HCT116 (cell line): ENCODE data around the gene PACRGL. TPM values are rescaled to one million over a fixed set of nuclear protein-coding genes. Genes with fewer than 3 reads are reported as not detected.

Source experiments
- ATAC-seq: fragments of 200-7000 bp; cut with Tn5 transposase; 2 replicates; pipeline ENCODE4 v1.9.1; 2020; ENCODE audit warnings: mild to moderate bottlenecking, moderate library complexity
- BruUV-seq: library from RNA; stranded (reverse); fragments of 400-500 nt; replicated peaks from 2 replicates; lab custom pipeline; 2021; lab: Mats Ljungman, UMichigan
- CTCF ChIA-PET: fragments of 300-600 bp; sonication (Branson Sonifier 250); formaldehyde crosslinking; loops from one replicate; lab custom pipeline; 2021; ENCODE audit warnings: antibody characterized with exemption; lab: Charles Lee
- POLR2A ChIA-PET: fragments of 300-600, 350-600 bp; sonication (Branson Sonifier 250); formaldehyde crosslinking; loops from one replicate; lab custom pipeline; 2021; ENCODE audit warnings: antibody characterized with exemption; lab: Charles Lee
- RAD21 ChIA-PET, 2 experiments: fragments of 300-600 bp; sonication (Branson Sonifier 250); formaldehyde crosslinking; loops; one replicate each; lab custom pipeline; 2023; ENCODE audit warnings: low total read pairs in 2 of 2; ENCODE audit not compliant: uncharacterized antibody in 2 of 2, unreplicated experiment in 2 of 2, low non-redundant PET in 1 of 2; lab: Charles Lee
- DNase-seq: peaks from one replicate; pipeline ENCODE4 v3.0.0-alpha.2; 2010; ENCODE audit warnings: low read depth, low spot score
- H2AFZ ChIP-seq: fragments of 200-600 bp; shearing (Covaris generic), sonication (generic); 2 replicates; pipeline ENCODE4 v1.6.1; 2017; ENCODE audit warnings: low read depth, mixed run types, mixed read lengths, antibody characterized with exemption, low read length; ENCODE audit not compliant: poor library complexity, severe bottlenecking
- H3K27ac ChIP-seq: 2 replicates; pipeline ENCODE4 v1.5.1; 2012; ENCODE audit warnings: low read depth, low read length
- H3K27me3 ChIP-seq: fragments of 200-600 bp; sonication (generic); 2 replicates; pipeline ENCODE4 v1.6.1; 2016; ENCODE audit warnings: mixed run types, low read length, mixed read lengths; ENCODE audit not compliant: insufficient read depth
- H3K36me3 ChIP-seq, 2 experiments: fragments of 200-500 bp in 1 of 2; fragments of 200-600 bp in 1 of 2; sonication (Bioruptor generic) in 1 of 2; sonication (generic) in 1 of 2; 2 replicates each; pipeline versions ENCODE4 v1.5.1 to v1.6.1; 2014 to 2016; ENCODE audit warnings: low read length in 2 of 2, inconsistent platforms in 1 of 2, mixed read lengths in 1 of 2, mixed run types in 1 of 2; ENCODE audit not compliant: insufficient read depth in 2 of 2, control insufficient read depth in 1 of 2
- H3K4me1 ChIP-seq, 2 experiments: fragments of 200-600 bp in 1 of 2; sonication (generic) in 1 of 2; 2 replicates each; pipeline versions ENCODE4 v1.5.1 to v1.6.1; 2012 to 2017; ENCODE audit warnings: low read length in 2 of 2, inconsistent platforms in 1 of 2, mild to moderate bottlenecking in 1 of 2, mixed read lengths in 1 of 2, mixed run types in 1 of 2, moderate library complexity in 1 of 2; ENCODE audit not compliant: insufficient read depth in 2 of 2, control insufficient read depth in 1 of 2
- H3K4me2 ChIP-seq: fragments of 200-600 bp; sonication (generic); 2 replicates; pipeline ENCODE4 v1.6.1; 2017; ENCODE audit warnings: mixed run types, low read length, mixed read lengths
- H3K4me3 ChIP-seq, 2 experiments: fragments of 200-600 bp in 1 of 2; sonication (generic) in 1 of 2; replicated peaks in 1 of 2; 2 replicates each; pipeline ENCODE4 v1.5.1; 2011 to 2016; ENCODE audit warnings: low read length in 2 of 2, control low read depth in 1 of 2, low read depth in 1 of 2, mild to moderate bottlenecking in 1 of 2, mixed read lengths in 1 of 2, mixed run types in 1 of 2
- H3K79me2 ChIP-seq: fragments of 200-600 bp; sonication (generic); 2 replicates; pipeline ENCODE4 v1.6.1; 2017; ENCODE audit warnings: mild to moderate bottlenecking, mixed run types, low read length, moderate library complexity, mixed read lengths; ENCODE audit not compliant: insufficient read depth
- H3K9ac ChIP-seq: fragments of 200-600 bp; sonication (generic); 2 replicates; pipeline ENCODE4 v1.6.1; 2016; ENCODE audit warnings: low read length, mixed read lengths
- H3K9me2 ChIP-seq: fragments of 200-600 bp; sonication (generic), shearing (Covaris generic); 2 replicates; pipeline ENCODE4 v1.6.1; 2017; ENCODE audit warnings: mixed run types, mild to moderate bottlenecking, moderate library complexity; ENCODE audit not compliant: insufficient read depth
- H3K9me3 ChIP-seq, 2 experiments: fragments of 200-500 bp in 1 of 2; fragments of 200-600 bp in 1 of 2; sonication (Bioruptor generic) in 1 of 2; sonication (generic) in 1 of 2; 2 replicates each; pipeline ENCODE4 v1.6.1; 2014 to 2017; ENCODE audit warnings: low read length in 2 of 2, mixed read lengths in 2 of 2, inconsistent platforms in 1 of 2, low read depth in 1 of 2, mild to moderate bottlenecking in 1 of 2, mixed run types in 1 of 2, moderate library complexity in 1 of 2; ENCODE audit not compliant: control insufficient read depth in 1 of 2, insufficient read depth in 1 of 2
- H4K20me1 ChIP-seq: fragments of 200-600 bp; sonication (generic), shearing (Covaris generic); 2 replicates; pipeline ENCODE4 v1.6.1; 2017; ENCODE audit warnings: mixed run types, mild to moderate bottlenecking, moderate library complexity; ENCODE audit not compliant: insufficient read depth
- ATF3 ChIP-seq: IDR thresholded peaks from 2 replicates; pipeline ENCODE4 v1.6.1; 2012
- CBX3 ChIP-seq: IDR thresholded peaks from 2 replicates; pipeline ENCODE4 v1.6.1; 2012; ENCODE audit warnings: low read depth
- CTCF ChIP-seq, 3 experiments: fragments of 200-600 bp in 1 of 3; sonication (generic) in 1 of 3; IDR thresholded peaks in 2 of 3; conservative IDR thresholded peaks in 1 of 3; 2 replicates each; pipeline ENCODE4 v1.5.1; 2012 to 2017; ENCODE audit warnings: low read depth in 2 of 3, low read length in 2 of 3, antibody characterized with exemption in 1 of 3, borderline replicate concordance in 1 of 3, control low read depth in 1 of 3, mild to moderate bottlenecking in 1 of 3, mixed read lengths in 1 of 3, mixed run types in 1 of 3, moderate library complexity in 1 of 3; ENCODE audit not compliant: insufficient read depth in 1 of 3
- ELF1 ChIP-seq: IDR thresholded peaks from 2 replicates; pipeline ENCODE4 v1.6.1; 2012; ENCODE audit warnings: low read depth, borderline replicate concordance
- JUND ChIP-seq: IDR thresholded peaks from 2 replicates; pipeline ENCODE4 v1.6.1; 2012
- POLR2A ChIP-seq: IDR thresholded peaks from 2 replicates; pipeline ENCODE4 v1.7.0; 2011; ENCODE audit warnings: borderline replicate concordance; ENCODE audit not compliant: insufficient read depth, insufficient read length; ENCODE audit errors: extremely low read depth
- POLR2AphosphoS5 ChIP-seq: IDR thresholded peaks from 2 replicates; pipeline ENCODE4 v1.6.1; 2011; ENCODE audit warnings: mild to moderate bottlenecking, low read depth, low read length, moderate library complexity
- TCF7L2 ChIP-seq: IDR thresholded peaks from 2 replicates; pipeline ENCODE4 v1.7.0; 2011; ENCODE audit warnings: borderline replicate concordance, inconsistent platforms; ENCODE audit not compliant: insufficient read depth, insufficient read length; ENCODE audit errors: extremely low read depth
- YY1 ChIP-seq: IDR thresholded peaks from 2 replicates; pipeline ENCODE4 v1.6.1; 2011; ENCODE audit warnings: low read length, low read depth, moderate library complexity, mild to moderate bottlenecking; ENCODE audit not compliant: insufficient replicate concordance; ENCODE audit errors: extremely low read depth
- ZNF274 ChIP-seq: fragments of 200-500 bp; sonication (Bioruptor generic); IDR thresholded peaks from 2 replicates; pipeline ENCODE4 v1.6.1; 2014; ENCODE audit warnings: mild to moderate bottlenecking, low read depth, low read length, inconsistent platforms
- intact Hi-C: fragments of 100-400 bp; cut with micrococcal nuclease; formaldehyde crosslinking; loops from 2 replicates; pipeline ENCODE4 v1.10.0; 2022
- total RNA-seq: library from RNA; stranded (reverse); gene quantifications from one replicate; pipeline ENCODE4 v1.2.1, GENCODE V29; 2021; ENCODE audit not compliant: unreplicated experiment

Gene PACRGL
- total RNA-seq, 1 experiment from 2014 or later: 26.4 TPM

- Histone ChIP-seq H3K36me3 (no peaks in the 10 kb centered on the region), H3K9me3 (no peaks in the 10 kb centered on the region), H3K4me1 (no peaks in the 10 kb centered on the region), H3K9me2 (no peaks in the 10 kb centered on the region), H3K27me3 (peaks cover 65% of the 10 kb centered on the region), H3K9ac (no peak overlapping the region), H4K20me1 (no peaks in the 10 kb centered on the region), H3K79me2 (no peaks in the 10 kb centered on the region), H3K27ac (no peak overlapping the region), H3K4me3 (no peak overlapping the region), H3K4me2 (no peak overlapping the region), H2AFZ (no peak overlapping the region)
- ChIA-PET CTCF (no interaction called here), RAD21 (no interaction called here), POLR2A (no interaction called here)
- intact Hi-C loops: no loop called here
- TF ChIP-seq ATF3 (no peak), ZNF274 (no peak), POLR2AphosphoS5 (no peak), POLR2A (no peak), YY1 (no peak), CTCF (IDR thresholded peaks at IDR 0.05 in 2 of 3, conservative IDR thresholded peaks at IDR 0.05 in 1 of 3; ENCODE audit: borderline replicate concordance in 1 of 3, insufficient read depth in 1 of 3, low read depth in 2 of 3, low read length in 2 of 3) (no peak), CBX3 (no peak), TCF7L2 (no peak), JUND (no peak), ELF1 (no peak)
- no peak for DNase-seq
- no peak for ATAC-seq
- BruUV-seq: no TSS peak
Measured at GRCh38 chr4:20678400-20678799, 21.9 kb upstream of the PACRGL start.
